NCI-H345 (cell line): ENCODE results near the gene WAPL.
"Not testable (repeated sequence)": the region's sequence is repeated elsewhere in the genome, so short reads cannot be mapped to it uniquely, and the experiment has no call there.

ENCODE experiments used
- DNase-seq: peaks from one replicate; lab custom pipeline; 2025; lab: John Stamatoyannopoulos, UW

Gene WAPL, protein sequence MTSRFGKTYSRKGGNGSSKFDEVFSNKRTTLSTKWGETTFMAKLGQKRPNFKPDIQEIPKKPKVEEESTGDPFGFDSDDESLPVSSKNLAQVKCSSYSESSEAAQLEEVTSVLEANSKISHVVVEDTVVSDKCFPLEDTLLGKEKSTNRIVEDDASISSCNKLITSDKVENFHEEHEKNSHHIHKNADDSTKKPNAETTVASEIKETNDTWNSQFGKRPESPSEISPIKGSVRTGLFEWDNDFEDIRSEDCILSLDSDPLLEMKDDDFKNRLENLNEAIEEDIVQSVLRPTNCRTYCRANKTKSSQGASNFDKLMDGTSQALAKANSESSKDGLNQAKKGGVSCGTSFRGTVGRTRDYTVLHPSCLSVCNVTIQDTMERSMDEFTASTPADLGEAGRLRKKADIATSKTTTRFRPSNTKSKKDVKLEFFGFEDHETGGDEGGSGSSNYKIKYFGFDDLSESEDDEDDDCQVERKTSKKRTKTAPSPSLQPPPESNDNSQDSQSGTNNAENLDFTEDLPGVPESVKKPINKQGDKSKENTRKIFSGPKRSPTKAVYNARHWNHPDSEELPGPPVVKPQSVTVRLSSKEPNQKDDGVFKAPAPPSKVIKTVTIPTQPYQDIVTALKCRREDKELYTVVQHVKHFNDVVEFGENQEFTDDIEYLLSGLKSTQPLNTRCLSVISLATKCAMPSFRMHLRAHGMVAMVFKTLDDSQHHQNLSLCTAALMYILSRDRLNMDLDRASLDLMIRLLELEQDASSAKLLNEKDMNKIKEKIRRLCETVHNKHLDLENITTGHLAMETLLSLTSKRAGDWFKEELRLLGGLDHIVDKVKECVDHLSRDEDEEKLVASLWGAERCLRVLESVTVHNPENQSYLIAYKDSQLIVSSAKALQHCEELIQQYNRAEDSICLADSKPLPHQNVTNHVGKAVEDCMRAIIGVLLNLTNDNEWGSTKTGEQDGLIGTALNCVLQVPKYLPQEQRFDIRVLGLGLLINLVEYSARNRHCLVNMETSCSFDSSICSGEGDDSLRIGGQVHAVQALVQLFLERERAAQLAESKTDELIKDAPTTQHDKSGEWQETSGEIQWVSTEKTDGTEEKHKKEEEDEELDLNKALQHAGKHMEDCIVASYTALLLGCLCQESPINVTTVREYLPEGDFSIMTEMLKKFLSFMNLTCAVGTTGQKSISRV (N-terminal part only)

GRCh38 chr10:86521678-86522509, at the start of gene WAPL:
WAPL (minus strand) TSS chr10:86521792; CDS start chr10:86518069, 3,723 bp downstream.
- peak; percentile 91 for DNase-seq

DNA sequence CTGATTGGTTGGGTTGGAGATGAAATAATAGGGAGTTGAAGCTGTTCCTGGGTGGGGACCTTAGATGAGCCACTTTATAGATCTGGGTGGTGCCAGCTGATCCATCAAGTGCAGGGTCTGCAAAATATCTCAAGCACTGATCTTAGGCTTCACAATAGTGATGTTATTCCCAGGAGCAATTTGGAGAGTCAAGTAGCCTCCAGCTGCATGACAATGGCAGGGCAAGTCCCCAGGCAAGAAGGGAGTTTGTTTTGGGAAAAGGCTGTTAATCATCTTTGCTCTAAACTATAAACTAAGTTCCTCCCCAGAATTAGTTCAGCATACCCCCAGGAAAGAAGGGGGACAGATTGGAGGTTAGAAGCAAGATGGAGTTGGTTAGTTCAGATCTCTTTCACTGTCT, 47.7 kb upstream of the WAPL start:
- no peak for DNase-seq

GRCh38 chr10:86566518-86566917, 44.9 kb upstream of the WAPL start:
- DNase-seq = not testable (repeated sequence)

- not testable (repeated sequence) for DNase-seq
These were observed 41.7 kb upstream of the WAPL start for GRCh38 chr10:86563338-86563737.

DNA sequence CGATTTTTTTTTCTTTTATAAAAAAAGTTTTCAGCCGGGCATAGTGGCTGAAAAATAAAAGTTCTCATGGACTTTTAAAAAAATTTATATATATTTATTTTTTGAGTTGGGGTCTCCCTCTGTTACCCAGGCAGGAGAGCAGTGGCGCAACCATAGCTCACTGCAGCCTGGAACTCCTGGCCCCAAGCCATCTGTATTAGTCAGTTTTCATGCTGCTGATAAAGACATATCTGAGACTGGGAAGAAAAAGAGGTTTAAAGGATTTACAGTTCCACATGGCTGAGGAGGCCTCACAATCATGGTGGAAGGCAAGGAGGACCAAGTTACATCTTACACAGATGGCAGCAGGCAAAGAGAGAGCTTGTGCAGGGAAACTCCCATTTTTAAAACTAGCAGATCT, 37.1 kb upstream of the WAPL start:
- DNase-seq = not testable (repeated sequence)

DNA sequence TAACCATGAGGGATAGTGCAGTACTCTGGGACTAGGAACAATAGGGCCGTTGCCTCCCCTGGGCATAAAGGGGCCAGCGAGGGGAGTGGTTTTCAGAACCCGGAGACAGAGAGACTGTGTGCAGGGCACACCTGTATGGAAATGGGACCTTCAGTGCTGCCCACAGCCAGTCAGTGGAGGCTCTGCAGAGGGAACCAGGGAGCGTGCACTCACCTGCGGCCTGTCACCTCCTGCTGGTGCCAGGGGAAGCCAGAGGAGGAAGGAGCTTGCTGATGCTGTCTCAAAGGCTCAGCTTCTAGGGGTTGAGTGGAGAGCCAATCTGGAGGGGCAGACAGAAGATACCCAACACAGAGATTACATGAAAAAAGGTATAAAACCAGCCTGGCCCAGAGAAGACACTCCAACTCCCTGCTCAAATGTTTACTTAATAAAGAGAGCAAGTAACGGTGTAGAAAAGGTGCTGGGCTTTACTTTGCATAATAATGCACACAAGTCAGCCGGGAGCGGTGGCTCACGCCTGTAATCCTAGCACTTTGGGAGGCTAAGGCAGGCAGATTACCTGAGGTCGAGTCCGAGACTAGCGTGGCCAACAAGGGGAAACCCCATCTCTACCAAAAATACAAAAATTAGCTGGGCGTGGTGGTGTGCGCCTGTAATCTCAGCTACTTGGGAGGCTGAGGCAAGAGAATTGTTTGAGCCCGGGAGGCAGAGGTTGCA, 35.5 kb upstream of the WAPL start:
- peak; percentile 90 for DNase-seq

- DNase-seq = peak; percentile 36
These were observed 34.9 kb upstream of the WAPL start for GRCh38 chr10:86556532-86556931.

DNA sequence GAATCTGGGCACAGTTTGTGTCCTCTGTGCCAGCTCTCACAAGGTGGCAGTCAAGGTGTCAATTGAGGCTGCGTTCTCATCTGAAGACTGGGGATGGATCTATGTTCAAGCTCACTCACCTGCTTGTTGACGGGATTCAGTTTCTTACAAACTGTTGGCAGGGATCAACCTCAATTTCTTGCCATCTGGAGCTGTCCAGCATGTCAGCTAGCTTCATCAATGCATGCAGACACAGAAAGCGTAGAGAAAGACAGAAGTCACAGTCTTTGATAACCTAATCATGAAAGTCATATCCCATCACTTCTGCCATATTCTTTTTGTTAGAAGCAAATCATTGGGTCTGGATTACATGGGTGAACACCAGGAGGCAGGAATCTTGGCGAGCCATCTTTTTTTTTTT, 32.0 kb upstream of the WAPL start:
- DNase-seq = no peak

DNA sequence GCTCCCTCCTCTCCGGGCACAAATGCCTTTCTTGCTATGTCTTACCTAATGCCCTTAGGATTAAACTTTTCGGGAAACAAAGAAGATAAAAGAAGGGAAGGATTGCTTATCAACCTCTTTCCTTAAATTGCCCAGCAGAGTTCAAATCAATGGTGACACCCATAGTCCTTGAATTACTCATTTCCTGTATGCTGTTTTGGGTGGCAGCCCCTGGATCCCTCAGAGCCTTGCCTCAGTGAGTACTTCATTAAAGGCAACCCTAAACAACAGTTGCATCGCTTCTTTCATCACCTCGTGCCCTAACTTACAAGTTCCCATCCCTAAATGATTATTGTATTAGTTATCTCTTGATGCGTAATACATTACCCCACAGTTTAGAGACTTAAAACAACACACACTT, 31.6 kb upstream of the WAPL start:
- DNase-seq = no peak

GRCh38 chr10:86547296-86547695, 25.7 kb upstream of the WAPL start:
- no peak for DNase-seq

GRCh38 chr10:86545101-86545500, 23.5 kb upstream of the WAPL start:
- DNase-seq = peak; percentile 85

GRCh38 chr10:86540016-86540415, 18.4 kb upstream of the WAPL start:
- no peak for DNase-seq

DNA sequence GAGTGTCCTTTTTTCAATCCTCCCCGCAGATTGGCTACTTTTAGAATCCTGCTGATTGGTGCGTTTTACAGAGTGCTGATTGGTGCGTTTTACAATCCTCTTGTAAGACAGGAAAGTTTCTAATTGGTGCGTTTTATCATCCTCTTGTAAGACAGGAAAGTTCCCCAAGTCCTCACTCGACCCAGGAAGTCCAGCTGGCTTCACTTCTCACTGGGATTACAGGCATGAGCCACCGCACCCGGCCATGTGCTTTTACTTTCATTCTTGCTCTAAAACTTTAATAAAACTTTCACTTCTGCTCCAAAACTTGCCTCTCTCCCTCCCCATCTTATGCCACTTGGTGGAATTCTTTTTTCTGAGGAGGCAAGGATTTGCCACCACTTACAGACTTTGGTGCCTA, 17.0 kb upstream of the WAPL start:
- no peak for DNase-seq

- DNase-seq = not testable (repeated sequence)
These were observed 16.4 kb upstream of the WAPL start for GRCh38 chr10:86538040-86538439.

DNA sequence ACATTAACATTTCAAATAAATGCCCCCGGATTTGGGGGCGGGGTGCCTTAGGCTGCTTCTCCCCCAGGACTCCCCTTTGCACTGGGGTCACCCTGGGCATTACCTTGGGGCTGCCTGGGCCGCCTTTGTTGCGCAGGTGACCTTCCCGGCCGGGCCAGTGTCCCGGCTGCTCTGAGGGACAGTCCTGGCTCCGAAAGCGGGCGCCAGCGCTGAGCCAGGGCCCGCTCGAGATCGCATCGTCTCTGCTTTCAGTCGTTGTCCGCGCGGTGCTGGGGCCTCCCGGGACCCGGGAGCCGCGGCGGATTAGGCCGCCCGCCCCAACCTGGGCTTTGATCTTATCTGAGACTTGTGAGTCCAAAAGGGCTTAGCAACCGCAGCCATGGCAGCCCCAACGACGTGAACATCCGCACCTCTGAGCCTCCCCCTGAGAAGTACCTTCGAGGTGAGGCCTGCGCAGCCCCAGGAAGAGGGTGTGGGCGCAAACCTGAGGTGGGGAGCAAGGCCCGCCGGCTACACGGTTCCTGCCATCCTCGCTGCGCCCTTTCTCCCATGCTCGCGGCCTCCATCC, 14.8 kb upstream of the WAPL start:
- DNase-seq = no peak

DNA sequence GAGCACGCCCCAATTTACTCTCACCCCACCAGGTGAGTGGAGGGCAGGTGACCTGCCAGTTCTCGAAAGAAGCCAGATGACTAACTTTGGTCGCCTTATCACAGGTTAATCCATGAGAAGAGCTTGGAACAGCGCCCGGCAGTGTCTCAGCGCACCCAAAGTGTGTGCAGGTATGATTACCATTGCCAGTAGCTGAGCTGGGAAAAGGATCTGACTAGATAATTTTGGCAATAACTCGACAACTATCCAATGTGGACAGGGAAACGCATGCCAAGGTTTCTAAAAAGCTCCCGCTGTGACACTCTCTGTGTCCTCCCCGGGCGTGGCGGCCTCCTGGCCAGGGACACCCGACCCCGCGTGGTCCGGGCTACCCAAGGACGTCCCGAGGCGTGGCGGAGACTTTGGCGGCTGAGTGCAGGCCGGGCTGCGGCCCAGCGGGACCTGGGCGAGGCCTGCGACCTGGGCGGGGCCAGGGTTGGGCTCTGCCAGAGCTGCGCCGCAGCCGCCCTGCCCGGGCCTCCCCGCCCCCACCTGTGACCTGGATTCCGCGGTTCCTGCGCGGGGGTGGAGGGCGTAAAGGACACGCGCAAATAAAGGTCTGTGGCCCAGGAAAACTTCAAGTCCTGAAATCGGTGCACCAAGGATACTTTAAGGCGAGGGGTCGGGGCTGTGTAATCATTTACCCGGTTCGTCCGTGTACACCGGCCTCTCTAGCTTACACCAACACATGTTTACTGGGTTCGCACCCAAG, 13.7 kb upstream of the WAPL start:
- no peak for DNase-seq

DNA sequence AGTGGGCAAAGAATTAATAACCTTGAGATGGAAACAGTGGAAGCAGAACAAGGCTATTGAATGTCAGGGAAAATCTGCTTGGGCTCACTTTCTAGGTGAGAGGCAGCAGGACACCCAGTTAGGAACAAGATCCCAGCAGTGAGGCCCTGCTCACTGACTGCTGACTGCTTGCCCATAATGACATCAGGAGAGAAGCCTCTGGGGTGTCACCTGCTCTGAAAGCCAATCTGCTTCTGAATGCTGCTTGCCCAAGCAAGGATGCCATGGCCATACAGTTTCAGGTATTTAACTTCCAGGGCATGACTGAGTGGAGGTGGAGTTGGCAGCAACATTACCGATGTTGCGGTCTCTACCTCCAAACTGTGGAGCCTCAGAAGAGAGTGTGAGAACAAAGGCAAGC, 11.7 kb upstream of the WAPL start:
- DNase-seq = peak; percentile 17

DNA sequence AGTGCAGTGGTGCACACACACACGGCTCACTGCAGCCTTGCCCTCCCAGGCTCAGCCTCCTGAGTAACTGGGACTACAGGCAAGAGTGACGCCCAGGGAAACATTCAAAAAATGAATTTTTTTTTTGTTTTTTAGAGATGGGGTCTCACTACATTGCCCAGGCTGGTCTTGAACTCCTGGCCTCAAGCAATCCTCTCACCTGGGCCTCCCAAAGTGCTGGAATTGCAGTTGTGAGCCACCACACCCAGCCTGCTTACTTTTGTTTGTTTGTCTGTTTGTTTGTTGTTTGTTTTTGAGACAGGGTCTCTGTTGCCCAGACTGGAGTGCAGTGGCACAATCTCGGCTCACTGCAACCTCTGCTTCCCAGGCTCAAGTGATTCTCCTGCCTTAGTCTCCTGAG, 7.1 kb upstream of the WAPL start:
- not testable (repeated sequence) for DNase-seq

DNA sequence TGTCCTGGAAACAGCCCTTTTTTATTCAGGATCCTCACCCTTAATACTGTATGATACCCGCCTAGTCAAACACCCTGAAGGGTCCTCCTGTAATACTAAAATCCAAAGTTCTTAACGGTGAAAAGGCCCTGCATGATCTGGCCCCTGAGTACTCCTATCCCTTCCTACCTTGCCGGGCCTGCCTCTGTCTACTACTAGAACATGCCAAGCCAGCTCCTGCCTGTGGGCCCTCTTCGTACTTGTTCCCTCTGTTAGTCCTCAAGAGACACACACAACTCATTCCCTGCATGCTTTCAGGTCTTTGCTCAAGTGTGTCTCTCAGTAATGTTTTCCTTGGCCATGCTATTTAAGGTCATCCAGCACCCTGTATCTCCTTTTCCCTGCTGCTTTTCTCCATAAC, 5.0 kb upstream of the WAPL start:
- DNase-seq = no peak

DNA sequence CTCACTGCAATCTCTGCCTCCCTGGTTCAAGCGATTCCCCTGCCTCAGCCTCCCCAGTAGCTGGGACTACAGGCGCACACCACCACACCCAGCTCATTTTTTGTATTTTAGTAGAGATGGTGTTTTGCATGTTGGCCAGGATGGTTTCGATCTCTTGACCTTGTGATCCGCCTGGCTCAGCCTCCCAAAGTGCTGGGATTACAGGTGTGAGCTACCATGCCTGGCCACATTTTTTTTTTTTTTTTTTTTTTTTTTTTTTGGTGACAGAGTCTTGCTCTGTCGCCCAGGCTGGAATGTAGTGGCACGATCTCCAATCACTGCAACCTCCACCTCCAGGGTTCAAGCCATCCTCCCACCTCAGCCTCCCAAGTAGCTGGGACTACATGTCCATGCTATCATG, 4.1 kb upstream of the WAPL start:
- not testable (repeated sequence) for DNase-seq
